Head of caudate nucleus (tissue), 42 donors: Measurements from ENCODE around the gene CCDC137.
A peak's percentile ranks its signal among the peaks of the same experiment; 100 is the strongest.
"Not testable (repeated sequence)": the region's sequence is repeated elsewhere in the genome, so short reads cannot be mapped to it uniquely, and the experiment has no call there.

Experiments
- DNase-seq, 42 donors: peaks; one replicate each; pipeline versions ENCODE4 v3.0.0 to v3.0.0-alpha.2; 2020 to 2021; ENCODE audit warnings: mixed read lengths in 7 of 42
- intact Hi-C: fragments of 100-400 bp; cut with DNase I; formaldehyde crosslinking; loops from one replicate; pipeline ENCODE4 v1.15.0; 2022

The CCDC137 gene

GRCh38 chr17:81666342-81667191, at the start of gene CCDC137, which contains the start of gene OXLD1:
Gene CCDC137, plus strand, starts transcription at chr17:81666737. Its CDS starts 30 bp downstream, at chr17:81666767.
Gene OXLD1, minus strand, starts transcription at chr17:81666605. Its CDS starts 28 bp downstream, at chr17:81666577.
- intact Hi-C loops, result loop anchor here (5.0 kb wide), 1 partner anchor 36 kb away; the partner anchor contains the start of gene MRPL12
- peak; percentile 92 to 99 (median 97) for DNase-seq

DNA sequence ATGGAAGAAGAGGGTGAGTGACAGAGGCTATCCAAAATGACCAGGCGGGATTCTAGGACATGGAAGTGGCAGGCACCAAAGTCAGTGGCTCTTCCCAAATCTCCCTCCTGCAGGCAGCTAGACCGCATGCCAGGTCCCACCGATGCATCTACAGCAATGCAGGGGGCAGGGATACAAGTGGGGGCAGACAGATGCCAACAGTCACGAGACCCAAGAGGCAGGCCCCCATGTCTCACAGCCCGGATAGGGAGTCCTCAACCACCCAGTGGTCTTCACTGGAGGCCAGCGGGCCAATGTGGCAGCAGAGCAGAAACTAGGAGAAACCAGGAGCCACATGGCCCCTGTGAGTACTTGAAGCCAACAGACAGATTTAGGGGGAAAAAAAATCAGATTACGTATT, 49.7 kb upstream of the CCDC137 start:
- DNase-seq, result no peak

DNA sequence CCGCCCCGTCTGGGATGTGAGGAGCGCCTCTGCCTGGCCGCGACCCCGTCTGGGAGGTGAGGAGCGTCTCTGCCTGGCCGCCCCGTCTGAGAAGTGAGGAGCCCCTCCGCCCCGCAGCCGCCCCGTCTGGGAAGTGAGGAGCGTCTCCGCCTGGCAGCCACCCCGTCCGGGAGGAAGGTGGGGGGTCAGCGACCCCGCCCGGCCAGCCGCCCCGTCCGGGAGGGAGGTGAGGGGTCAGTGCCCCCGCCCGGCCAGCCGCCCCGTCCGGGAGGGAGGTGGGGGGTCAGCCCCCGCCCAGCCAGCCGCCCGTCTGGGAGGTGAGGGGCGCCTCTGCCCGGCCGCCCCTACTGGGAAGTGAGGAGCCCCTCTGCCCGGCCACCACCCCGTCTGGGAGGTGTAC, 48.2 kb upstream of the CCDC137 start:
- intact Hi-C loops, DNase-seq: not testable (repeated sequence)

More for the DNA sequence above, 49.7 kb upstream of the CCDC137 start:
- intact Hi-C loops, result no loop called here

DNA sequence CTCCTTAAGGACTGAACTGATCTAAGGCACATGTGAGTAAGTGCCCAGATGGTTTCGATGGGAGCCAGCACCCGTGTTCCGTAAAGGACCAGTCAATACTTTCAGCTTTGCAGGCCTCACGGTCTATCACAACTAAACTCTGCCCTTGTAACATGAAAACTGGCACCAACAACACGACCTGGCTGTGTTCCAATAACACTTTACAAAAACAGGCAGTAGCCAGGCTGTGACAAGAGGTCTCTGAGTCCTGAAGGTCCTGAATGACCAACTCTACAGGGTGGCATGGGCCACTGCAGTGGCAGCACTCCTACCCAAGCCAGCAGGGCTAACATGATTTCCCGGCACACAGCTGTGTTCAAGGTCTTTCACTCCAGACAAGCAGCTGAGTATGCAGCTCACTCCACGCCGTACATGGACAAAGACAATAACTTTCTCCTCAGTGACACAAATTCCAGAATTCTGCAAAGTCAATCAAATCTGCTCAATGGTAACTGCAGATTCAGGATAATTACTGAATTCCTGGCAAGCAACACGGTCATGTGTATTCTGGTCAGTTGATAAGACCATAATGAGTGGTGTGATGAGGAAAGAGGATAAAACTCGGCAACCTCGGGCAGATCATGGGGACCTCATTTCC, 44.9 kb upstream of the CCDC137 start:
- DNase-seq, result peak in 6 of 42 donors; percentile 4 to 64 (median 22)
- intact Hi-C loops, result no loop called here

DNA sequence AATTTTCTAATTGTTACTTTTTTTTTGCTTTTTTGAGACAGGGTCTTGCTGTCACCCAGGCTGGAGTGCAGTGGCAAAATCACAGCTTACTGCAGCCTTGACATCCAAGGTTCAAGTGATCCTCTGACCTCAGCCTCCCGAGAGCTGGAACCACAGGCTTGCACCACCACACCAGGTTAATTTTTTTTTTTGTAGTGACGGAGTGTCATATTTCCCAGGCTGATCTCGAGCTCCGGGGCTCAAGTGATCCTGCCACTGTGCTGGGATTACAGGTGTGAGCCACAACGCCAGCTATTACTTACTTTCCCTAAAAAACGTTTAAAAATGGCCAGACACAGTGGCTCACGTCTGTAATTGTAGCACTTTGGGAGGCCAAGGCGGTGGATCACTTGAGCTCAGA, 36.3 kb upstream of the CCDC137 start:
- no peak for DNase-seq
- intact Hi-C loops, result no loop called here

GRCh38 chr17:81631482-81631881, 35.1 kb upstream of the CCDC137 start:
- DNase-seq, result no peak
- intact Hi-C loops, result no loop called here

GRCh38 chr17:81635431-81635830, 31.1 kb upstream of the CCDC137 start:
- DNase-seq, result no peak
- intact Hi-C loops, result no loop called here

- intact Hi-C loops, result no loop called here
- DNase-seq, result peak in 10 of 42 donors; percentile 15 to 33 (median 22)
Measured at GRCh38 chr17:81635973-81636504, 30.5 kb upstream of the CCDC137 start.

DNA sequence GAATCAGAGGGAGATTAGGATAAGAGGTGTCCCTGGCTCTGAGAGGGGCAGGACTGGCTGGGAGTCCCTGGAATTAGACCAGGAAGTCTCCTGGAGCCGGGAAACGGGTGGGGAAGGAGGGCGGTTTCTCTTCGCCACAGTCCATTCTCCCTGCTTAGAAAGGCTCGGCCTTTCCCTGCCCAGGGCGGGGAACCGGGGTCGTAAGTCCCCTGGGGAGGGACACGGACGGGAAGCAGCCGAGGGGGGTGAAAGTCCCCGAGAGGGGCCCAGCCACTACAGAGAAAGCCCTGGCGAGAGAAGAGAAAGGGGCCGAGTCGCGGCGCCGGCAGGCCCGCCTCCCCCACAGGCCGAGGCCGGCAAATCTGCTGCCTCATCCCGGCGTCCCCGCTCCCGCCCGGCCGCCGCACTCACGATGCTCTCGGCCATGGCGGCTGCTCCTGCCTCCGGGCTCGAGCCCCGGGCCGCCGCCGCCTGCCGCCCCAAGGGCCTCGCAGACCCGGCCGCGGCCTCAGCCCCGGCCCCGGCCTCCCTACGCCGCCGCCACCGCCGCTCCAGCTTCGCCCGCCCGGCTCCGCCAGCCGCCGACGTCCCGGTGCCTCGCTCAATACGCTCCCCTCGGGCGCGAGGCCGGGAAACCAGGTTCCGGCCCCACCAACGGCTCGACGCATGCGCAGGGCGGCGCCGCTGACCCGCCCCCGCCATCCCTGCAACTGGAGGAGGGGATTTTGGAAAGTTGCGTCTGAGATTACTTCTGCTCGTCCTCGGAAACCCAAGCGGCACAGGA, 29.8 kb upstream of the CCDC137 start, which contains the start of the genes NPLOC4 and TSPAN10:
TSS of gene NPLOC4 (minus strand) at position 608 of the 784 bp plus-strand sequence. CDS start at position 426, 182 bp downstream.
TSS of gene TSPAN10 (plus strand) at position 692 of the 784 bp plus-strand sequence. CDS start 5,217 bp downstream, outside the sequence.
- intact Hi-C loops, result no loop called here
- DNase-seq, result peak; percentile 52 to 93 (median 86)

DNA sequence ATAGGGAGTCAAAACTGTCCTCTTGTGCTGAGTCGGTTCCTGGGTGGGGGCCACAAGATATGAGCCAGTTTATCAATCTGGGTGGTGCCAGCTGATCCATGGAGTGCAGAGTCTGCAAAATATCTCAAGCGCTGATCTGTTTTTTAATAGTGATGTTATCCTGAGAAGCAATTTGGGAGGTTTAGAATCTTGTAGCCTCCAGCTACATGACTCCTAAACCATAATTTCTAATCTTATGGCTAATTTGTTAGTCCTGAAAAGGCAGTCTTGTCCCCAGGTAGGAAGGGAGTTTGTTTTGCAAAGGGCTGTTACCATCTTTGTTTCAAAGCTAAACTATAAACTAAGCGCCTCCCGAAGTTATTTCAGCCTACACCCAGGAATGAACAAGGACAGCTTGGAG, 27.9 kb upstream of the CCDC137 start:
- intact Hi-C loops, result no loop called here

GRCh38 chr17:81640011-81640410, 26.5 kb upstream of the CCDC137 start:
- intact Hi-C loops, result no loop called here
- DNase-seq, result no peak

More for the DNA sequence above, 27.9 kb upstream of the CCDC137 start:
- no peak for DNase-seq

DNA sequence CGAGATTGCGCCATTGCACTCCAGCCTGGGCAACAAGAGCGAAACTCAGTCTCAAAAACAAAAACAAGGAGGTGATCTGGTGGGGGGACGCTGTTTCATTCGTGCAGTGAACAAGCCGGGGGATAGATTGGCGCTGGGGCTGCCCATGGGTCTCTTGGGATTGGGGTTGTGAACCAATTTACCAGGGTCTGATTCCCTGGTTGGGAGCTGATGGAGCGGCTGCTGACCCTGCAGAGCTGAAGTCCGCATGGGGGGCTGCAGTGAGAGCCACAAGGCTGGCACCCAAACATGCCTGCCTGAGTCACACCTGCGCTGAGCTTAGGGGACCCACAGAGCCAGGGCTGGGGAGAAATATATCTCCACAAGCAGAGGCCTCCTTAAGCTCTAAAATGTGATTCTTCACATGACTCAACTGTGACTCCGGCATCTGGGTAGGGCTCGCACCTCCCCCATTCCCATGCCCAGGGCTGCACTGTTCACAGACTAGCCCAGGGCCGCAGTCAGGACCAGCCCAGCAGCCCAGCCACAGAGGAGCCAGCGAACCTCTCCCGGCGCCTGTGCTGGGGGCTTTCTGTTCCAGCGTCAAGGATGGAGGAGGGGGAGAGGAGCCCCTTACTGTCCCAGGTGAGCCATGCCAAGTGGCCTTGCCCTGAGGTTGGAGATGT, 24.6 kb upstream of the CCDC137 start:
- intact Hi-C loops, result no loop called here

GRCh38 chr17:81644496-81644895, 22.0 kb upstream of the CCDC137 start:
- intact Hi-C loops, result no loop called here
- no peak for DNase-seq

More for the DNA sequence above, 24.6 kb upstream of the CCDC137 start:
- no peak for DNase-seq

DNA sequence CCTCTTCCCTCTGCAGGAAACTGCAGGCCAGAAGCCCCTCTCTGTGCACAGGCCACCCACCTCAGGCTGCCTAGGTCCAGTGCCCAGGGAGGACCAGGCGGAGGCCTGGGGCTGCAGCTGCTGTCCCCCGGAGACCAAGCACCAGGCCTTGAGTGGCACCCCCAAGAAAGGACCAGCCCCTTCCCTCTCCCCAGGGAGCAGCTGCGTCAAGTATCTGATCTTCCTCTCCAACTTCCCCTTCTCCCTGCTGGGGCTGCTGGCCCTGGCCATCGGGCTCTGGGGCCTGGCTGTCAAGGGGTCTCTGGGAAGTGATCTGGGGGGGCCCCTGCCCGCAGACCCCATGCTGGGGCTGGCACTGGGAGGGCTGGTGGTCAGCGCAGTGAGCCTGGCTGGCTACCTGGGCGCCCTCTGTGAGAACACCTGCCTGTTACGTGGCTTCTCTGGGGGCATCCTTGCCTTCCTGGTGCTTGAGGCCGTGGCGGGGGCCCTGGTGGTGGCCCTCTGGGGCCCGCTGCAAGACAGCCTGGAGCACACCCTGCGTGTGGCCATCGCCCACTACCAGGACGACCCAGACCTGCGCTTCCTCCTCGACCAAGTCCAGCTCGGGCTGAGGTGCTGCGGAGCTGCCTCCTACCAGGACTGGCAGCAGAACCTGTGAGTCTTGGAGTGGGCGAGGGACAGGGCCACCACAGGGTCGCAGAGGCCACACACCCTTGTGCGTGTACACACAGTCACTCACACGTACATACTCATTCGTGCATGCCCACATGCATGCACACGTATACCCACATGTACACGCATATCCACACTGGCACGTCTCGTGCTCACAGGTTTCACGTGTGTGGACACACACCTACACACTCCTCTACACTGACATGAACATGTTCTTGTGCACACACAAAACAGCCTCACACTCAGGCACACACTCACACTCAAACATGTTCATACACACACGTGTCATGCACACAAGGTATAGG, 21.3 kb upstream of the CCDC137 start:
- intact Hi-C loops, result no loop called here
- DNase-seq, result no peak

DNA sequence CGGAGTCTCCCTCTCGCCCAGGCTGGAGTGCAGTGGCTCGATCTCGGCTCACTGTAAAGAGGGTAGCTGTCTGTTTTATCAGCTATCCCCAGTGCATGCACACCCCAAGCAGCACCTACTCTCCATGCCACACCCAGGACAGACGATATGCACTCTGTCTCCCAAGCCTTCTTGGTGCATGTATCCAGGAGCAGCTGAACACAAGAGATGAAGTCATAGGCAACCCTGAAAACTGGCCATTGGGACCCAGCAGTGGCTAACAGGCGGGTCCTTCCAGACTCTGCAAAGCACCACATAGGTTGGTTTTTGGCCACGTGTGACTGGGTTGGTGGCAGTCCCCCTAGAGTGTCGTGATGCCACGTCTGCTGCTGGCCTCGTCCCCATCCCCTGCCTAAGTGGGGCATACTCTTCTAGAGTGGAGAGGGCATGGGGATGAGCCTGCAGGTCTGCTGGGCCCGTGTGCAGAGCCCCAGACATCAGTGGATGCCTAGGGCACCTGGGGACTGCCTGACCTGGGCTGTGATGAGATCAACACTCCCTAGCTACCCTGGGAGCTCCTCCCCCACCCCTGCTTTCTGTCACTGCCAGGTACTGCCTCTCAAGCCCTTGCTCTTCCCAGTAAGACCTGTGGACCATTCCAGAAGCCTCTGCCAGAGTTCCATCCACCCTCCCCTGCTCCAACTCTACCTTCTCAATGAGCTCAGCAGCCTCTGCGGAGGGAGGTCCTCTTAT, 19.5 kb upstream of the CCDC137 start:
- DNase-seq, result no peak
- intact Hi-C loops, result no loop called here

DNA sequence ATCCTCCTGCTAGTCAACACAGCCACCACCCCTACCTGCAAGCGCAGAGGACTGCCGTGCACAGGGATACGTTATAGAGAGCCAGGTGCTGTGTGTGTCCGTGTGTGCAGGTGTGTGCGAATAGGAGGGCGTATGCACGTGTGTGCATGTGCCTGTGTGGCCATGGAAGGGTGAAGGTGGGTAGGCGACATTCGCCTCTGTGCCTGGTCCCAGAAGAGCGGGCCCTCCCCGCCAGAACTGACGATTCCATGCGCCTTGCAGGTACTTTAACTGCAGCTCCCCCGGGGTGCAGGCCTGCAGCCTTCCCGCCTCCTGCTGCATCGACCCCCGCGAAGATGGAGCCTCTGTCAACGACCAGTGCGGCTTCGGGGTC, 18.9 kb upstream of the CCDC137 start:
- DNase-seq, result no peak
- intact Hi-C loops, result no loop called here
